ENCODE results near the gene ETHE1.
"Not testable (repeated sequence)": the region's sequence is repeated elsewhere in the genome, so short reads cannot be mapped to it uniquely, and the experiment has no call there.

Gene ETHE1

GRCh38 chr19:43522929-43523328 is 4.1 kb downstream of the ETHE1 start:
- no peak overlapping the region for H3K27ac ChIP-seq

GRCh38 chr19:43519436-43520088 is 7.4 kb downstream of the ETHE1 start:
- H3K4me3 ChIP-seq, result no peak overlapping the region
- TF ChIP-seq CTCF (IDR thresholded peaks at IDR 0.05), result peak; percentile 79
- DNase-seq (ENCODE audit: low spot score), result no peak
- H3K27ac ChIP-seq, result no peak overlapping the region

More at GRCh38 chr19:43522929-43523328, 4.1 kb downstream of the ETHE1 start:
- no peak for DNase-seq (ENCODE audit: low spot score)
- no peak for TF ChIP-seq CTCF (IDR thresholded peaks at IDR 0.05)
- no peak overlapping the region for H3K4me3 ChIP-seq

- Histone ChIP-seq H3K4me3 (no peak overlapping the region), H3K27ac (no peak overlapping the region)
- no peak for TF ChIP-seq CTCF (IDR thresholded peaks at IDR 0.05)
- DNase-seq (ENCODE audit: low spot score), result no peak
Observed at GRCh38 chr19:43518051-43518450, 8.9 kb downstream of the ETHE1 start.

GRCh38 chr19:43512399-43512798 is 14.6 kb downstream of the ETHE1 start:
- not testable (repeated sequence) for H3K27ac ChIP-seq; DNase-seq (ENCODE audit: low spot score); H3K4me3 ChIP-seq

- Histone ChIP-seq H3K4me3 (no peak overlapping the region), H3K27ac (no peak overlapping the region)
- TF ChIP-seq CTCF (IDR thresholded peaks at IDR 0.05), result no peak
- no peak for DNase-seq (ENCODE audit: low spot score)
Observed at GRCh38 chr19:43511324-43511723, 15.7 kb downstream of the ETHE1 start.

- H3K27ac ChIP-seq, result no peak overlapping the region
- H3K4me3 ChIP-seq, result no peak overlapping the region
- DNase-seq (ENCODE audit: low spot score), result no peak
- TF ChIP-seq CTCF (IDR thresholded peaks at IDR 0.05), result no peak
Observed at GRCh38 chr19:43510713-43511112, 16.3 kb downstream of the ETHE1 start.

- Histone ChIP-seq H3K27ac (no peak overlapping the region), H3K4me3 (no peak overlapping the region)
- no peak for TF ChIP-seq CTCF (IDR thresholded peaks at IDR 0.05)
- DNase-seq (ENCODE audit: low spot score), result no peak
Observed at GRCh38 chr19:43507880-43508279, 19.1 kb downstream of the ETHE1 start.
